Measurements from ENCODE around the gene PHLDA2.

PHLDA2 gene

GRCh38 chr11:2955906-2956476, 26.8 kb upstream of the PHLDA2 start:
- in situ Hi-C loops (cut with MboI; ENCODE audit: low sequenced_read_pairs, unreplicated experiment): no loop called here
- no peak for DNase-seq (ENCODE audit: low spot score)
- no peak for TF ChIP-seq CTCF (IDR thresholded peaks at IDR 0.05; ENCODE audit: borderline replicate concordance, control extremely low read depth, extremely low read depth, insufficient read depth, missing control alignments)

DNA sequence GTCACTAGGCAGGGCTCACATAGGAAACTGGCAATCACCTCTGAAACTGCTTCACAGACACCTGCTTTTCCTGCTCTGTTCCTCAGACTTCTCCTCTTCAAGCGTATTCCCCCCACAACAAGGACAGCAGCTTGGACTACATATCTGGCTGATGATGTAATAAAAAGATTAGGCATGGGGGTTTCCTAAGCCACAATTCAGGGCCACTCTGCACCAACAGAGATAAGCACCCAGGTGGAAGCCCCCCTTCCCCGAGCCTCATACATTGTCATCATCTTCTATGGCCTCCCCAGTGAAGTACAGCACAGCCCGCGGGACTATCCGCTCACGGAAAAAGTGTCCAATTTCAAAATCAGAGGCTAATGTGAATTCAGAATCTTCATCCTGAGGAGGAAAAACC, 25.0 kb upstream of the PHLDA2 start:
- DNase-seq (ENCODE audit: low spot score): no peak
- in situ Hi-C loops (cut with MboI; ENCODE audit: low sequenced_read_pairs, unreplicated experiment): no loop called here
- TF ChIP-seq CTCF (IDR thresholded peaks at IDR 0.05; ENCODE audit: borderline replicate concordance, control extremely low read depth, extremely low read depth, insufficient read depth, missing control alignments): no peak

DNA sequence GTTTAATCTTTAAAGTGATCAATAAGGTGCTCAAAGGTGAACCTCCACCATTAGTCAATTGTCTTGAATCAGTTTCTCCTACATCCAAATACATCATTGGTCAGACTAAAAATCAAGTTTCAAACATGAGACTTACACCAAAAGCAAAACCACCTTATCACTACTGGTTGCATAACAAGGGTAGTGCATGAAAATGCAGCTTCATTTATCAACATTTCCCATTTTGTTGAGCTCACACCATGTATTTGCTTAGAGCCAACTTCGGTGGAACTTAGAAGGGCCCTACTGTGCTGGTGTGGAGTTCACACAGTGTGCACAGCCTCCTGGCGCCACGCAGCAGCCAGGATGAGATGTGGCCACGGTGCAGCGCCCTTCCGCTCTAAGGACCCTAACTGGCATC, 23.1 kb upstream of the PHLDA2 start:
- no peak for TF ChIP-seq CTCF (IDR thresholded peaks at IDR 0.05; ENCODE audit: borderline replicate concordance, control extremely low read depth, extremely low read depth, insufficient read depth, missing control alignments)
- DNase-seq (ENCODE audit: low spot score): no peak
- in situ Hi-C loops (cut with MboI; ENCODE audit: low sequenced_read_pairs, unreplicated experiment): no loop called here

DNA sequence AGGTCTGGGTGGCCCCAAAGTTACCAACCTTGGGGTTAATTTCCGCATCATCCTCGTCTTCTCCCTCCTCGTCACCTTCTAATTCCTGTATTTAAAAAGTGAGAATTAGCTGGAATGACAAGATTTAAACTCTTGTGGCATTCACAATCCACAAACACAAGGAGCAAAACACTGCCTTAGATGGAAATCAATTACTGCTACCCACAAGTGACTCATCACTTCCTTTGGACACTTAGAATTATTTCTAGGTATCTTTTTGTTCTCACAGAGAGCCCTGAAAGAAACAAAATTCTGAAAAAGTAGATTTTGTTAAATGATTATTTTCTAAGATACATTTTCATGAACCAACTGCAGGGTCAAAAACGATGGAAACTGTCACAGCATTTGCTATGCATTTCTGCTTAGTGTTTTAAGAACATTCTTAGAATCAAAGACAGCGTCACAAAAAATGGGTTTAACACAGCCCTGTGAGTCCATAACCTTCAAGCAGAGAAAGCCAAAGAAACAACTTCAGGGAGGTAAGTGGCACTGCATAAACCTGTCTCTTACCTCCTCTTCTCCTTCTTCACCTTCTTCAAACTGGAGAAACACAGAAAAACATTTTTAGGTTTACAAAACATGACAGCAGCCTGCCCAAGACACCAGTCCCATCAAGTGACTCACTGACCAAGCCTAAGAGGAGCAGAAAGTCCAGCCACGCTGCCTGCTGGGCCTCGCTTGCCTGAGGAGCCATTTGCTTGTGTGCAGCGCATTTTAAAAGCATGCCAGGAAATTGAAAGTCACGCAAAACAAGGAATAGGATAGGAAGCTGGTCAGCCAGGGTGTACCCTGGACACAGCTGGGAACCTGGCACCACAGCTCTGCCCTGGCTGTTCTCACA, 22.3 kb upstream of the PHLDA2 start:
- no peak for TF ChIP-seq CTCF (IDR thresholded peaks at IDR 0.05; ENCODE audit: borderline replicate concordance, control extremely low read depth, extremely low read depth, insufficient read depth, missing control alignments)
- DNase-seq (ENCODE audit: low spot score): no peak
- in situ Hi-C loops (cut with MboI; ENCODE audit: low sequenced_read_pairs, unreplicated experiment): no loop called here

DNA sequence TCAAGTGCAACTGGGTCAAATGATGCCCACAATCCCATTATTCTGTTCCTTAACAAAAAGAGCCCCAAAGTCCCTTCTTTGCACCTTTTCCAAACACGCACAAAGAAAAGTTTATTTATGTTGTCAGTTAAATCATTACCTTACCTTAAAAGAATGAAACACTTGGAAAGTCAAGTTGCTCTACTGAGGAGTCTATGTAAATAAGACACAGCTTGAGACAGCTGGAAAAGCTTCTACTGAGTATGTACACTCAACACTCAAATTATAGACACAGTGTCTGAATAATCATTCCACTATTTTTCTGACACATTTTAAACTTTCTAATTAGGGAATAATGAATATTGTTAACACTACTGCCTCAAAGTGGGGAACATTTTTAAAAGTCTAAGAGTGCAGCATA, 21.6 kb upstream of the PHLDA2 start:
- in situ Hi-C loops (cut with MboI; ENCODE audit: low sequenced_read_pairs, unreplicated experiment): no loop called here
- DNase-seq (ENCODE audit: low spot score): no peak
- TF ChIP-seq CTCF (IDR thresholded peaks at IDR 0.05; ENCODE audit: borderline replicate concordance, control extremely low read depth, extremely low read depth, insufficient read depth, missing control alignments): no peak

DNA sequence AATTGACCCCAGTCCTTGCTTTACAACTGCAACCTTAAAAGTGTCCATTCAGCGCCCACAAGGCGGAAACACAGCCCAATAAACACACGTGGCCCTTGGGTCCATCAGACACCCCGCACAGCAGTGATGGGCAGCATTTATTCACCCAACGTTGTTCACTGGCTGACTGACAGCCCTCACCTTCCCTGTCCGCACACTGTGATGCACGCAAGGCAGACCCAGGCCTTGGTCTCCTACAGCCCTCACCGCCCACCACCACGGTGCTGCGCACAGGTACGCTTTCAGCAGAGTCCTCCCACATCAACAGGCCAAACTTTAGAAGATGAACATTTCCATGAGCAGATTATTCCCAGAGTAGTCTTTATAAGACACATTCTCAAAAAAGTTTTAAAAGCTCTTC, 20.7 kb upstream of the PHLDA2 start:
- no peak for TF ChIP-seq CTCF (IDR thresholded peaks at IDR 0.05; ENCODE audit: borderline replicate concordance, control extremely low read depth, extremely low read depth, insufficient read depth, missing control alignments)
- DNase-seq (ENCODE audit: low spot score): no peak
- in situ Hi-C loops (cut with MboI; ENCODE audit: low sequenced_read_pairs, unreplicated experiment): no loop called here

All from GM13976 (cell line).